ENCODE results near the gene SLC2A13. TPM values are rescaled to one million over a fixed set of nuclear protein-coding genes. Genes with fewer than 3 reads are reported as not detected.
"Not testable (repeated sequence)": the region's sequence is repeated elsewhere in the genome, so short reads cannot be mapped to it uniquely, and the experiment has no call there.

The SLC2A13 gene
- total and polyA plus RNA-seq, 8 donors: 2.7 to 10.7 (median 6.8) TPM

GRCh38 chr12:39813776-39814175 lies 292.1 kb downstream of the SLC2A13 start:
- ATAC-seq: no peak
- no peak for FAIRE-seq
- TF ChIP-seq CTCF (IDR thresholded peaks at IDR 0.05): no peak
- intact Hi-C loops (cut with DNase I): no loop called here
- Histone ChIP-seq H3K9me3 (no peaks in the 10 kb centered on the region), H3K4me1 (no peaks in the 10 kb centered on the region), H3K27me3 (no peaks in the 10 kb centered on the region), H3K4me3 (no peak overlapping the region), H3K36me3 (no peaks in the 10 kb centered on the region), H3K27ac (no peak overlapping the region)
- DNase-seq: no peak
- WGBS, 2 donors: 83% methylated on average over 5 of the region's 5 CpGs

DNA sequence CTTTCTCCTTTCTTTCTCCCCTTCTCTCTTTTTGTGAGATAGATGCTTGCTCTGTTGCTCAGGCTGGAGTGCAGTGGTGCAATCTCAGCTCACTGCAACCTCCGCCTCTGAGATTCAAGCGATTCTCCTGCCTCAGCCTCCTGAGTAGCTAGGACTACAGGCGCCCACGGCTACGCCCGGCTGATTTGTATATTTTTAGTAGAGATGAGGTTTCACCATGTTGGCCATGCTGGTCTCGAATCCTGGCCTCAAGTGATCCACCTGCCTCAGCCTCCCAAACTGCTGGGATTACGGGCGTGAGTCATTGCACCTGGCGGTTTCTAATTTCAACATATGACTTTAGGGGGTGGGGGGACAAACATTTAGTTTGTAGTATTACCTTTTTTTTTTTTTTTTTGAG lies 293.4 kb downstream of the SLC2A13 start:
- FAIRE-seq; H3K4me1 ChIP-seq; H3K9me3 ChIP-seq; H3K27me3 ChIP-seq; H3K36me3 ChIP-seq; H3K4me3 ChIP-seq; H3K27ac ChIP-seq; ATAC-seq; intact Hi-C loops (cut with DNase I): not testable (repeated sequence)
- 97% methylated on average over 10 of the region's 10 CpGs for WGBS, 2 donors
- DNase-seq: peak in 1 of 6 donors; percentile 13

- FAIRE-seq (no peak), ATAC-seq (no peak), DNase-seq (no peak)
- no peak for TF ChIP-seq CTCF (IDR thresholded peaks at IDR 0.05)
- H3K36me3 ChIP-seq: no peaks in the 10 kb centered on the region
- 85 to 87% methylated on average over 5 of the region's 5 CpGs for WGBS, 2 donors
- no peak overlapping the region for H3K4me3 ChIP-seq
- H3K27ac ChIP-seq: no peak overlapping the region
- H3K4me1 ChIP-seq: no peaks in the 10 kb centered on the region
- intact Hi-C loops (cut with DNase I): no loop called here
- H3K27me3 ChIP-seq: no peaks in the 10 kb centered on the region
- no peaks in the 10 kb centered on the region for H3K9me3 ChIP-seq
These were observed 298.8 kb downstream of the SLC2A13 start for GRCh38 chr12:39807043-39807442.

GRCh38 chr12:39805651-39806050 lies 300.2 kb downstream of the SLC2A13 start:
- intact Hi-C loops (cut with DNase I): no loop called here
- Histone ChIP-seq H3K27me3 (no peaks in the 10 kb centered on the region), H3K36me3 (no peaks in the 10 kb centered on the region), H3K9me3 (no peaks in the 10 kb centered on the region), H3K4me3 (no peak overlapping the region), H3K27ac (no peak overlapping the region), H3K4me1 (no peaks in the 10 kb centered on the region)
- TF ChIP-seq CTCF (IDR thresholded peaks at IDR 0.05): no peak
- DNase-seq (no peak), ATAC-seq (no peak), FAIRE-seq (no peak)
- 58 to 59% methylated on average over 2 of the region's 2 CpGs for WGBS, 2 donors

GRCh38 chr12:39804898-39805297 lies 301.0 kb downstream of the SLC2A13 start:
- no peak for TF ChIP-seq CTCF (IDR thresholded peaks at IDR 0.05)
- Histone ChIP-seq H3K4me1 (no peaks in the 10 kb centered on the region), H3K36me3 (no peaks in the 10 kb centered on the region), H3K27me3 (no peaks in the 10 kb centered on the region), H3K4me3 (no peak overlapping the region), H3K27ac (no peak overlapping the region), H3K9me3 (no peaks in the 10 kb centered on the region)
- ATAC-seq (peak in 1 of 4 donors; percentile 14), DNase-seq (no peak), FAIRE-seq (no peak)
- intact Hi-C loops (cut with DNase I): no loop called here
- 84 to 91% methylated on average over 4 of the region's 4 CpGs for WGBS, 2 donors

DNA sequence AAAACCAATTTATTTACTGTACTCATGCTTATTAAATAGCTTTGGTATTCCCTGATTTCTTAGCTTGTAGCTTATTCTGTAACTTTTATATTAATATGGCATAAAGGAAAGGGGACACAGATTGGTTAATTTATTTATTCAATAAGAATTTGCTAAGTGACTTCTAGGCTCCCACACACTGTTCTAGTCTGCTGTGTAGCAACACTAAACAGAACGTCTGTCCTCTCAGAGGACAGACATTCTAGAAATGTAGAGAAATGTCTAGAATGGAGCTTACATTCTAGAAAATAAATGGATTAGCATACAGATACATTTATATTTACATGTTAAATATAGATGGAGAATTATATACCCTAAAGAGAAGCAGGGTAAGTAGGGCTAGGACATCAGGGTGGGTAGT lies 301.4 kb downstream of the SLC2A13 start:
- no peak for FAIRE-seq
- 73 to 81% methylated on average over 1 of the region's 1 CpG for WGBS, 2 donors
- no peaks in the 10 kb centered on the region for H3K36me3 ChIP-seq
- no peak overlapping the region for H3K27ac ChIP-seq
- no peak overlapping the region for H3K4me3 ChIP-seq
- H3K9me3 ChIP-seq: no peaks in the 10 kb centered on the region
- H3K4me1 ChIP-seq: no peaks in the 10 kb centered on the region
- intact Hi-C loops (cut with DNase I): no loop called here
- TF ChIP-seq CTCF (IDR thresholded peaks at IDR 0.05): no peak
- ATAC-seq: no peak
- DNase-seq: no peak
- no peaks in the 10 kb centered on the region for H3K27me3 ChIP-seq

Measured in pancreas (tissue), 10 donors.